Glutamatergic neuron (in vitro differentiated cells): ENCODE measurements around the gene VSIG2. TPM values are rescaled to one million over a fixed set of nuclear protein-coding genes. Genes with fewer than 3 reads are reported as not detected.

Experiments
- DNase-seq: peaks from one replicate; pipeline ENCODE4 v3.0.0; 2022
- H3K27ac Mint-ChIP-seq: one replicate; pipeline ENCODE4 v1.8.0; 2020; ENCODE audit warnings: mild to moderate bottlenecking, mixed read lengths, inconsistent platforms; ENCODE audit not compliant: unreplicated experiment
- H3K27me3 Mint-ChIP-seq: one replicate; pipeline ENCODE4 v1.8.0; 2020; ENCODE audit warnings: mild to moderate bottlenecking, moderate library complexity, mixed read lengths, inconsistent platforms; ENCODE audit not compliant: unreplicated experiment
- H3K36me3 Mint-ChIP-seq: one replicate; pipeline ENCODE4 v1.8.0; 2020; ENCODE audit warnings: mild to moderate bottlenecking, mixed read lengths, inconsistent platforms; ENCODE audit not compliant: unreplicated experiment
- H3K4me1 Mint-ChIP-seq: one replicate; pipeline ENCODE4 v1.8.0; 2020; ENCODE audit warnings: mild to moderate bottlenecking, low read depth, mixed read lengths, inconsistent platforms; ENCODE audit not compliant: unreplicated experiment
- H3K4me3 Mint-ChIP-seq: one replicate; pipeline ENCODE4 v1.8.0; 2020; ENCODE audit warnings: mild to moderate bottlenecking, mixed read lengths, inconsistent platforms; ENCODE audit not compliant: unreplicated experiment
- H3K9me3 Mint-ChIP-seq: one replicate; pipeline ENCODE4 v1.8.0; 2020; ENCODE audit warnings: mild to moderate bottlenecking, moderate library complexity, mixed read lengths, inconsistent platforms; ENCODE audit not compliant: unreplicated experiment
- total RNA-seq: library from RNA; stranded (reverse); fragmentation: NEBNext Ultra II Directional; extraction: Animal tissue kit (Norgen Biotek cat#: 25700); gene quantifications from one replicate; pipeline ENCODE4 v1.2.1, GENCODE V29; 2021; ENCODE audit not compliant: unreplicated experiment
- TF ChIP-seq, protein P1 (sequence below): fragments of 200-600 bp; sonication (generic); IDR thresholded peaks from one replicate; pipeline ENCODE4 v1.5.0; 2021; ENCODE audit not compliant: partially characterized antibody, unreplicated experiment

VSIG2 gene
- total RNA-seq, 1 donor from 2014 or later, result not detected

GRCh38 chr11:124717421-124717785 lies 34.7 kb downstream of the VSIG2 start:
- no peak for DNase-seq
- Mint-ChIP-seq H3K36me3 (peaks cover 4% of the 10 kb centered on the region), H3K4me1 (peaks cover 30% of the 10 kb centered on the region), H3K9me3 (peaks cover 3% of the 10 kb centered on the region), H3K27ac (no peak overlapping the region), H3K27me3 (peaks cover 10% of the 10 kb centered on the region), H3K4me3 (peak overlapping the region; percentile 96)
- TF ChIP-seq, protein P1, sequence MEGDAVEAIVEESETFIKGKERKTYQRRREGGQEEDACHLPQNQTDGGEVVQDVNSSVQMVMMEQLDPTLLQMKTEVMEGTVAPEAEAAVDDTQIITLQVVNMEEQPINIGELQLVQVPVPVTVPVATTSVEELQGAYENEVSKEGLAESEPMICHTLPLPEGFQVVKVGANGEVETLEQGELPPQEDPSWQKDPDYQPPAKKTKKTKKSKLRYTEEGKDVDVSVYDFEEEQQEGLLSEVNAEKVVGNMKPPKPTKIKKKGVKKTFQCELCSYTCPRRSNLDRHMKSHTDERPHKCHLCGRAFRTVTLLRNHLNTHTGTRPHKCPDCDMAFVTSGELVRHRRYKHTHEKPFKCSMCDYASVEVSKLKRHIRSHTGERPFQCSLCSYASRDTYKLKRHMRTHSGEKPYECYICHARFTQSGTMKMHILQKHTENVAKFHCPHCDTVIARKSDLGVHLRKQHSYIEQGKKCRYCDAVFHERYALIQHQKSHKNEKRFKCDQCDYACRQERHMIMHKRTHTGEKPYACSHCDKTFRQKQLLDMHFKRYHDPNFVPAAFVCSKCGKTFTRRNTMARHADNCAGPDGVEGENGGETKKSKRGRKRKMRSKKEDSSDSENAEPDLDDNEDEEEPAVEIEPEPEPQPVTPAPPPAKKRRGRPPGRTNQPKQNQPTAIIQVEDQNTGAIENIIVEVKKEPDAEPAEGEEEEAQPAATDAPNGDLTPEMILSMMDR, result no peak

- TF ChIP-seq, protein P1, result no peak
- no peak overlapping the region for H3K27ac Mint-ChIP-seq
- H3K4me1 Mint-ChIP-seq, result peaks cover 29% of the 10 kb centered on the region
- H3K36me3 Mint-ChIP-seq, result peaks cover 4% of the 10 kb centered on the region
- peaks cover 5% of the 10 kb centered on the region for H3K9me3 Mint-ChIP-seq
- H3K27me3 Mint-ChIP-seq, result peaks cover 10% of the 10 kb centered on the region
- H3K4me3 Mint-ChIP-seq, result no peak overlapping the region
- no peak for DNase-seq
Measured at GRCh38 chr11:124716591-124716990, 35.5 kb downstream of the VSIG2 start.

DNA sequence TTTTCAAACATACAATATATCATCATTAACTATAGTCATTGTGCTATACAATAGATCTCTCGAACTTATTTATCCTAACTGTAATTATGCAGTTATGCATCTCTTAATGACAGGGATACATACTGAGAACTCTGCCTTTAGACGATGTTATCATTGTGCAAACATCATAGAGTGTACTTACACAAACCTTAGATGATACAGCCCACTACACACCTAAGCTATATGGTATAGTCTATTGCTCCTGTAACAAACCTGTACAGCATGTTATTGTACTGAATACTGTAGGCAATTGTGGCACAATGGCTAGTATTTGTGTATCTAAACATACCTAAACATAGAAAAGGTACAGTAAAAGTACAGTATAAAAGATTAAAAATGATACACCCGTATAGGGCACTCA lies 39.7 kb downstream of the VSIG2 start:
- no peak overlapping the region for H3K27ac Mint-ChIP-seq
- peaks cover 6% of the 10 kb centered on the region for H3K27me3 Mint-ChIP-seq

GRCh38 chr11:124707829-124708228 lies 44.2 kb downstream of the VSIG2 start:
- peaks cover 4% of the 10 kb centered on the region for H3K4me1 Mint-ChIP-seq
- H3K27me3 Mint-ChIP-seq, result peaks cover 2% of the 10 kb centered on the region
- DNase-seq, result no peak
- TF ChIP-seq, protein P1, result no peak
- H3K4me3 Mint-ChIP-seq, result no peak overlapping the region
- H3K36me3 Mint-ChIP-seq, result peaks cover 5% of the 10 kb centered on the region
- H3K9me3 Mint-ChIP-seq, result peaks cover 6% of the 10 kb centered on the region
- H3K27ac Mint-ChIP-seq, result no peak overlapping the region

More for the DNA sequence above, 39.7 kb downstream of the VSIG2 start:
- TF ChIP-seq, protein P1, result no peak
- H3K4me3 Mint-ChIP-seq, result no peak overlapping the region
- DNase-seq, result no peak
- peaks cover 2% of the 10 kb centered on the region for H3K9me3 Mint-ChIP-seq
- H3K36me3 Mint-ChIP-seq, result peaks cover 9% of the 10 kb centered on the region
- H3K4me1 Mint-ChIP-seq, result peaks cover 2% of the 10 kb centered on the region

GRCh38 chr11:124700028-124700427 lies 52.0 kb downstream of the VSIG2 start:
- peaks cover 5% of the 10 kb centered on the region for H3K36me3 Mint-ChIP-seq
- no peaks in the 10 kb centered on the region for H3K4me1 Mint-ChIP-seq
- no peak for DNase-seq
- no peak overlapping the region for H3K27ac Mint-ChIP-seq
- no peaks in the 10 kb centered on the region for H3K9me3 Mint-ChIP-seq
- H3K4me3 Mint-ChIP-seq, result no peak overlapping the region
- H3K27me3 Mint-ChIP-seq, result no peaks in the 10 kb centered on the region
- TF ChIP-seq, protein P1, result no peak
